IMR-90 (cell line): Measurements from ENCODE around the gene LRRC10. TPM values are rescaled to one million over a fixed set of nuclear protein-coding genes. Genes with fewer than 3 reads are reported as not detected.

Experiments used
- ATAC-seq: fragments of 200-7000 bp; cut with Tn5 transposase; 2 replicates; pipeline ENCODE4 v1.9.1; 2020; ENCODE audit warnings: low read depth, mild to moderate bottlenecking, moderate library complexity
- BruUV-seq: library from RNA; stranded (reverse); fragments of 400-500 nt; replicated peaks from 2 replicates; lab custom pipeline; 2021; lab: Mats Ljungman, UMichigan
- CTCF ChIA-PET: fragments of 300-600 bp; formaldehyde crosslinking; extraction: SDS; loops from one replicate; lab custom pipeline; 2021; ENCODE audit warnings: antibody characterized with exemption; lab: Yijun Ruan, JAX
- POLR2A ChIA-PET: fragments of 300-600 bp; sonication (Branson Sonifier 250); formaldehyde crosslinking; loops from one replicate; lab custom pipeline; 2022; ENCODE audit warnings: antibody characterized with exemption; ENCODE audit not compliant: unreplicated experiment; lab: Charles Lee
- DNase-seq: peaks from one replicate; pipeline ENCODE4 v3.0.0; 2013
- H2AFZ ChIP-seq: replicated peaks from 2 replicates; pipeline ENCODE3; 2013; ENCODE audit warnings: low read length, mild to moderate bottlenecking; ENCODE audit not compliant: poor library complexity
- H2AK5ac ChIP-seq: 2 replicates; pipeline ENCODE4 v1.6.1; 2013; ENCODE audit warnings: low read depth, low read length, inconsistent platforms
- H2AK9ac ChIP-seq: replicated peaks from 2 replicates; pipeline ENCODE3; 2013; ENCODE audit warnings: mild to moderate bottlenecking, low read depth, low read length, moderate library complexity; ENCODE audit not compliant: poor library complexity
- H2BK120ac ChIP-seq: 2 replicates; pipeline ENCODE4 v1.6.1; 2013; ENCODE audit warnings: low read depth, low read length, inconsistent platforms
- H2BK15ac ChIP-seq: 3 replicates; pipeline ENCODE4 v1.6.1; 2013; ENCODE audit warnings: low read depth, low read length, inconsistent platforms
- H2BK20ac ChIP-seq: 2 replicates; pipeline ENCODE4 v1.6.1; 2013; ENCODE audit warnings: low read depth, mild to moderate bottlenecking, inconsistent platforms, low read length, moderate library complexity
- H2BK5ac ChIP-seq: 2 replicates; pipeline ENCODE4 v1.6.1; 2013; ENCODE audit warnings: mild to moderate bottlenecking, low read depth, low read length, inconsistent platforms; ENCODE audit not compliant: poor library complexity, severe bottlenecking
- H3K14ac ChIP-seq: replicated peaks from 2 replicates; pipeline ENCODE4 v1.6.1; 2013; ENCODE audit warnings: low read depth, low read length, inconsistent platforms
- H3K18ac ChIP-seq: 2 replicates; pipeline ENCODE4 v1.6.1; 2013; ENCODE audit warnings: low read depth, low read length, control low read depth
- H3K23ac ChIP-seq: 2 replicates; pipeline ENCODE4 v1.6.1; 2013; ENCODE audit warnings: low read depth, low read length, inconsistent platforms
- H3K27ac ChIP-seq: 2 replicates; pipeline ENCODE4 v1.5.1; 2013; ENCODE audit warnings: mild to moderate bottlenecking, control low read depth, low read length; ENCODE audit not compliant: insufficient read depth
- H3K27me3 ChIP-seq: 2 replicates; pipeline ENCODE4 v1.6.1; 2013; ENCODE audit warnings: low read length; ENCODE audit not compliant: control insufficient read depth, insufficient read depth
- H3K36me3 ChIP-seq: 2 replicates; pipeline ENCODE4 v1.6.1; 2013; ENCODE audit warnings: low read length, mixed read lengths; ENCODE audit not compliant: control insufficient read depth, insufficient read depth
- H3K4ac ChIP-seq: 2 replicates; pipeline ENCODE4 v1.6.1; 2013; ENCODE audit warnings: low read depth, low read length, inconsistent platforms
- H3K4me1 ChIP-seq: 2 replicates; pipeline ENCODE4 v1.6.1; 2013; ENCODE audit warnings: low read length, mixed read lengths; ENCODE audit not compliant: control insufficient read depth, insufficient read depth
- H3K4me2 ChIP-seq: 2 replicates; pipeline ENCODE4 v1.6.1; 2013; ENCODE audit warnings: low read depth, mild to moderate bottlenecking, control low read depth, low read length, moderate library complexity
- H3K4me3 ChIP-seq: 2 replicates; pipeline ENCODE4 v1.5.1; 2013; ENCODE audit warnings: low read depth, mild to moderate bottlenecking, control low read depth, low read length, moderate library complexity; ENCODE audit not compliant: insufficient read depth
- H3K56ac ChIP-seq: 2 replicates; pipeline ENCODE4 v1.6.1; 2013; ENCODE audit warnings: low read length, inconsistent platforms; ENCODE audit not compliant: insufficient read depth; ENCODE audit errors: extremely low read depth
- H3K79me1 ChIP-seq, 2 experiments: 2 replicates each; pipeline ENCODE4 v1.6.1; 2013; ENCODE audit warnings: low read length in 2 of 2, inconsistent platforms in 1 of 2, low read depth in 1 of 2
- H3K9ac ChIP-seq: 2 replicates; pipeline ENCODE4 v1.6.1; 2013; ENCODE audit warnings: low read depth, low read length, control low read depth
- H3K9me1 ChIP-seq: 2 replicates; pipeline ENCODE4 v1.6.1; 2013; ENCODE audit warnings: low read length, inconsistent platforms; ENCODE audit not compliant: insufficient read depth
- H3K9me3 ChIP-seq: 2 replicates; pipeline ENCODE4 v1.6.1; 2013; ENCODE audit warnings: low read length; ENCODE audit not compliant: control insufficient read depth, insufficient read depth
- H4K20me1 ChIP-seq: 2 replicates; pipeline ENCODE4 v1.6.1; 2013; ENCODE audit warnings: low read length, inconsistent platforms; ENCODE audit not compliant: insufficient read depth
- H4K5ac ChIP-seq: 2 replicates; pipeline ENCODE4 v1.6.1; 2013; ENCODE audit warnings: mild to moderate bottlenecking, low read depth, low read length, control low read depth
- H4K8ac ChIP-seq, 2 experiments: 2 replicates each; pipeline ENCODE4 v1.6.1; 2013; ENCODE audit warnings: low read depth in 2 of 2, low read length in 2 of 2, control low read depth in 1 of 2, inconsistent platforms in 1 of 2
- H4K91ac ChIP-seq: 2 replicates; pipeline ENCODE4 v1.6.1; 2013; ENCODE audit warnings: low read depth, low read length, inconsistent platforms; ENCODE audit not compliant: insufficient read depth
- BHLHE40 ChIP-seq: fragments of 150-350 bp; IDR thresholded peaks from 2 replicates; pipeline ENCODE4 v1.6.1; 2016; ENCODE audit warnings: mild to moderate bottlenecking, low read depth, low read length
- CEBPB ChIP-seq: IDR thresholded peaks from 2 replicates; pipeline ENCODE4 v1.6.1; 2012; ENCODE audit warnings: low read depth, low read length, improper control_type of control experiment
- MAFK ChIP-seq: IDR thresholded peaks from 2 replicates; pipeline ENCODE4 v1.6.1; 2012; ENCODE audit warnings: low read depth, low read length, improper control_type of control experiment
- MAZ ChIP-seq: IDR thresholded peaks from 2 replicates; pipeline ENCODE4 v1.6.1; 2012; ENCODE audit warnings: low read depth, mild to moderate bottlenecking, low read length, improper control_type of control experiment, moderate library complexity, borderline replicate concordance
- WGBS, 2 experiments: methylation state at CpG; one replicate each; pipeline versions ENCODE4 v1.1.5 to v1.1.7; 2013; ENCODE audit warnings: missing lambda C conversion rate in 2 of 2; ENCODE audit not compliant: insufficient read length in 1 of 2; ENCODE audit errors: extremely low coverage in 2 of 2; 5-methylcytosine and 5-hydroxymethylcytosine counted together
- dilution Hi-C: fragments of 300-500 bp; cut with HindIII; formaldehyde crosslinking; loops from one replicate; pipeline ENCODE4 v1.14.3; 2018; ENCODE audit warnings: low sequenced_read_pairs; ENCODE audit not compliant: unreplicated experiment
- in situ Hi-C: fragments of 300-500 bp; cut with MboI; formaldehyde crosslinking; loops from 3 replicates; pipeline ENCODE4 v1.14.3; 2019; ENCODE audit warnings: low sequenced_read_pairs, inconsistent platforms, mixed read lengths
- intact Hi-C: fragments of 100-400 bp; cut with micrococcal nuclease; formaldehyde crosslinking; loops from 2 replicates; pipeline ENCODE4 v1.10.0; 2022
- polyA plus RNA-seq, 3 experiments: library from polyadenylated mRNA; depleted of rRNA; stranded (reverse); fragments of >200 nt; gene quantifications; 2 replicates each; pipeline ENCODE4 v1.2.3, GENCODE V29; 2012; ENCODE audit warnings: low replicate concordance in 1 of 3
- total RNA-seq: library from RNA; depleted of rRNA; stranded (reverse); fragments of >200 nt; gene quantifications from 2 replicates; pipeline ENCODE4 v1.2.3, GENCODE V29; 2012
- TF ChIP-seq, protein P1 (sequence below): fragments of 150-350 bp; IDR thresholded peaks from 2 replicates; pipeline ENCODE4 v1.6.1; 2016; ENCODE audit warnings: low read depth, mild to moderate bottlenecking, low read length, moderate library complexity, borderline replicate concordance

Gene LRRC10
- total and polyA plus RNA-seq, 2 of the 4 experiments (the other 2 are of a cell fraction) = not detected

DNA sequence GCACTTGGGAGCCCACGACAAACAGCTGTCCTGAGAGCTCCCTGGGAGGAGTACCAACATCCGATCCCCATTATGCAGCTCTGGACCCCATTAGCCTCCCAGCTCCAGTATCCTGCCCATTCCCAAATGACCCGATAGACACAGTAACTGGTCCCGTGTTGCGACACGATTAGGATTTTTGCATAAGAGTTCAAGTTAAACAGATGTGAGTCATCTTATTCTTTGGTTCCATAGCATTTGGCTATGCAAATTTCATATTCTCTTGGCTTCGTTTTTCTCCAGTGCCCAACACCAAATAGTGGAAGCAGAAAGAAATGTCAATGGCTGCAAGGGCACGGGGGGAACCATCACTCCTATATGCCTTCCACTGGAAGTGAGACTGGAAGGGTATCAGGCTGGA lies 43.0 kb upstream of the LRRC10 start:
- dilution Hi-C loops (no loop called here), in situ Hi-C loops (loop anchor here (10.0 kb wide), 1 partner anchor 61 kb away; no protein-coding TSS in a partner anchor), intact Hi-C loops (no loop called here)
- peak; percentile 43 for DNase-seq
- no peaks in the 10 kb centered on the region for H4K20me1 ChIP-seq
- no peak overlapping the region for H3K4me2 ChIP-seq
- H3K4ac ChIP-seq = no peak overlapping the region
- H3K9ac ChIP-seq = no peak overlapping the region
- H4K5ac ChIP-seq = no peak overlapping the region
- peaks cover 18% of the 10 kb centered on the region for H3K9me1 ChIP-seq
- no TSS peak for BruUV-seq
- H4K91ac ChIP-seq = peak overlapping the region; percentile 20; the same call in 1 of the 2 replicates
- POLR2A ChIA-PET = no interaction called here
- H3K9me3 ChIP-seq = no peaks in the 10 kb centered on the region
- ATAC-seq = no peak
- no CpG with 5 or more reads among the region's 8 CpGs for WGBS, 2 experiments
- no peaks in the 10 kb centered on the region for H3K27me3 ChIP-seq
- 0 out of 2 replicates have a peak overlapping the region, but pooled peaks have one; percentile 82 for H3K14ac ChIP-seq
- H3K36me3 ChIP-seq = no peaks in the 10 kb centered on the region
- peak overlapping the region; percentile 21; the same call in 1 of the 2 replicates for H2BK120ac ChIP-seq
- no peak overlapping the region for H2BK5ac ChIP-seq
- no peak overlapping the region for H2AFZ ChIP-seq
- H4K8ac ChIP-seq = no peak overlapping the region
- CTCF ChIA-PET = no interaction called here
- H2AK9ac ChIP-seq = no peak overlapping the region
- no peak overlapping the region for H3K27ac ChIP-seq
- H3K23ac ChIP-seq = no peak overlapping the region
- TF ChIP-seq CEBPB (peak; percentile 93), MAZ (no peak), MAFK (no peak), BHLHE40 (no peak)
- TF ChIP-seq, protein P1, sequence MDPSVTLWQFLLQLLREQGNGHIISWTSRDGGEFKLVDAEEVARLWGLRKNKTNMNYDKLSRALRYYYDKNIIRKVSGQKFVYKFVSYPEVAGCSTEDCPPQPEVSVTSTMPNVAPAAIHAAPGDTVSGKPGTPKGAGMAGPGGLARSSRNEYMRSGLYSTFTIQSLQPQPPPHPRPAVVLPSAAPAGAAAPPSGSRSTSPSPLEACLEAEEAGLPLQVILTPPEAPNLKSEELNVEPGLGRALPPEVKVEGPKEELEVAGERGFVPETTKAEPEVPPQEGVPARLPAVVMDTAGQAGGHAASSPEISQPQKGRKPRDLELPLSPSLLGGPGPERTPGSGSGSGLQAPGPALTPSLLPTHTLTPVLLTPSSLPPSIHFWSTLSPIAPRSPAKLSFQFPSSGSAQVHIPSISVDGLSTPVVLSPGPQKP = no peak
- no peak overlapping the region; the same call in 2 of the 3 replicates for H2BK15ac ChIP-seq
- no peak overlapping the region for H2BK20ac ChIP-seq
- H3K18ac ChIP-seq = 0 out of 2 replicates have a peak overlapping the region, but pooled peaks have one; percentile 39
- H3K4me1 ChIP-seq = peaks cover 18% of the 10 kb centered on the region
- no peak overlapping the region for H3K4me3 ChIP-seq
- no peaks in the 10 kb centered on the region for H3K79me1 ChIP-seq
- H3K56ac ChIP-seq = no peak overlapping the region
- H2AK5ac ChIP-seq = peak overlapping the region; percentile 69; the same call in 1 of the 2 replicates
